Activated T-helper 2 cell treated with anti-CD3 and anti-CD28 coated beads, Interferon-gamma antibody, Interleukin-2, Interleukin-4, amounts not matched to agents 10 μg/mL and 5 μg/mL and 100 μg/mL, durations not matched to agents 14 hours and 24 hours and 36 hours (primary cell): ENCODE measurements around the gene SPPL2C. TPM values are rescaled to one million over a fixed set of nuclear protein-coding genes. Genes with fewer than 3 reads are reported as not detected.

ENCODE experiments used
- DNase-seq: peaks from one replicate; pipeline ENCODE4 v3.0.0; 2021; ENCODE audit warnings: low spot score
- H3K27ac Mint-ChIP-seq: one replicate; pipeline ENCODE4 v1.8.0; 2021; ENCODE audit warnings: mixed read lengths
- H3K27me3 Mint-ChIP-seq: one replicate; pipeline ENCODE4 v1.8.0; 2021; ENCODE audit warnings: low read depth, mixed read lengths
- H3K36me3 Mint-ChIP-seq: one replicate; pipeline ENCODE4 v1.8.0; 2021; ENCODE audit warnings: low read depth, mixed read lengths
- H3K4me1 Mint-ChIP-seq: one replicate; pipeline ENCODE4 v1.8.0; 2021; ENCODE audit warnings: low read depth, mixed read lengths
- H3K4me3 Mint-ChIP-seq: one replicate; pipeline ENCODE4 v1.8.0; 2021; ENCODE audit warnings: low read depth, mild to moderate bottlenecking, moderate library complexity, mixed read lengths
- H3K9me3 Mint-ChIP-seq: one replicate; pipeline ENCODE4 v1.8.0; 2021; ENCODE audit warnings: mixed read lengths
- intact Hi-C: fragments of 100-400 bp; cut with micrococcal nuclease; formaldehyde crosslinking; loops from one replicate; pipeline ENCODE4 v1.15.1; 2023
- total RNA-seq: library from RNA; stranded (reverse); gene quantifications from 2 replicates; pipeline ENCODE4 v1.2.3, GENCODE V29; 2022

The SPPL2C gene
- total RNA-seq, 1 donor from 2014 or later, result not detected

- Mint-ChIP-seq H3K27ac (no peak overlapping the region), H3K4me3 (no peak overlapping the region), H3K4me1 (peaks cover 2% of the 10 kb centered on the region), H3K9me3 (no peaks in the 10 kb centered on the region), H3K27me3 (peaks cover 8% of the 10 kb centered on the region), H3K36me3 (no peaks in the 10 kb centered on the region)
- intact Hi-C loops, result no loop called here
- no peak for DNase-seq
These were observed 3.1 kb downstream of the SPPL2C start for GRCh38 chr17:45847747-45848146.

DNA sequence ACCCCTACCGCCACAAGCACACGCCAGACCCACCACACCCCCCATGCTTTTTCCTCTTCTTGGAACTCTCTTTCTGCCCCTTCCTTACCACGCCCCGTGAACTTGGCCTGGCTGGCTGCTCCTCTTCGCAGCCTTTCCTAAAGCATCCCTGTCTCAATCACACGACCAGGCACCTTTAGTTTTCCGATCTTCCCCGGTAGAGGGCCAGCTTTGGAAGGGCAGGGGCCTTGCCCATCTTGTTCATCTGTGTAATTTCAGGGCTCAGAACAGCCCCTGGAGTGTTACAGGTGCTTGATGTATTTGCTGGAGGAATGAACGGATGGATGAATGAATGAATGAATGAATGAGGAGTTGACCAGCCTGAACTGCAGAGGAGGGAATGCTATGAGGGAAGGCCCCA is 3.7 kb downstream of the SPPL2C start:
- H3K27ac Mint-ChIP-seq, result no peak overlapping the region
- H3K4me1 Mint-ChIP-seq, result peaks cover 2% of the 10 kb centered on the region
- DNase-seq, result no peak
- no peaks in the 10 kb centered on the region for H3K9me3 Mint-ChIP-seq
- H3K4me3 Mint-ChIP-seq, result no peak overlapping the region
- H3K27me3 Mint-ChIP-seq, result peaks cover 8% of the 10 kb centered on the region
- intact Hi-C loops, result no loop called here
- H3K36me3 Mint-ChIP-seq, result no peaks in the 10 kb centered on the region

DNA sequence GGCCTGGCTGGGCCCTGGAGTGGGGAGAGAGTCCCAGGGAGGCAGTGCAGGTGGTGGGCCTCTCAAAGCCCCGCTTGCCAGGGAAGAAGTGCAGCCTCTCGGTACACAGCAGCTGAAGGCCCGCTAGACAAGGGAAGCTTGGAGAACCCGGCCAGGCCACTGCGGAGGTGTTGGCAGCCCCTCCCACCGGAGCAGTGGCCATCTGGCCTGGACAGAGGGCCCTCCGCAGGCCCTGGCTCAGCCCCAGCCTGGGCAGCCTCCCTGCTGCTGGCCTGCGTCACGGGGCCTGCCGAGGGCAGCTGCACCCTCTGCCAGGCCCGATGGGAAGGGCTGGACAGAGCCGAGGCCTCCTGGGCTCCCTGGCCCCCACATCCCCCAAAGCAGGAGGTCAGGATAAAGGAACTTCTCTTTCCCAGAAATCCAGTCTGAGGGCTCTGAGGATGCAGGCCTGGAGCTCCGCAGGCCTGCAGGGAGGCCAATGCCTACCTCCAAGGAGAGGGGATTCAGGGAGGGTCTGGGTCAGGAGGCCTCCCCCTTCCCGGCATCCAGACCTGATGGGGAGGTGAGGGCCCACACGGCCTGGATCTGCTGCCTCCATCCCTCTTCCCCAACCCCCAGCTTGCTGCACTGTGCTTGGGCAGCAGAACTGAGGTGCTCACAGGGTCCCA is 4.3 kb downstream of the SPPL2C start:
- peaks cover 8% of the 10 kb centered on the region for H3K27me3 Mint-ChIP-seq

DNA sequence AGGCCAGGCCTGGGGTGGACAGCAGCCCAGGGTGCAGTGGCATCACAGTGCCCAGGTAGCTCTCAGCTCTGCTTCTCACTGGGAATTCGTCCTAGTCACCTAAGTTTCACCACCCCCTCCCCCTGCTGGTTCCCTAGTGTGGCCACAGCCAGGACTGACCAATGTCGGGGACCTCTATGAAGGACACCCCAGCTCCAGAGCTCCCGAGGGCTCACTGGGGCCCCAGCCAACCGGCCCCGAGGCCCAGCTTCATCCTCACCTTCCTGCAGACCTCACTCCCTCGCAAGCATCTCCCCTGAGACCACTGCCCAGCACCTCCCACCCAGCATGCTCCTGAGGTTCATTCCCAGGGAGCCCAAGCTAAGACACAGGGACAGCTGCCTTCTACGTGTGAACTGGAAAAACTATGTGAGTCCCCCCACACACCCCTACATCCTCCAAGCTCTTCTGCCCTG is 4.9 kb downstream of the SPPL2C start:
- intact Hi-C loops, result no loop called here
- no peak overlapping the region for H3K4me3 Mint-ChIP-seq
- no peaks in the 10 kb centered on the region for H3K36me3 Mint-ChIP-seq

More for the DNA sequence above, 4.3 kb downstream of the SPPL2C start:
- no peak for DNase-seq
- H3K4me1 Mint-ChIP-seq, result peaks cover 2% of the 10 kb centered on the region
- H3K36me3 Mint-ChIP-seq, result no peaks in the 10 kb centered on the region
- intact Hi-C loops, result no loop called here
- H3K9me3 Mint-ChIP-seq, result no peaks in the 10 kb centered on the region
- H3K4me3 Mint-ChIP-seq, result no peak overlapping the region
- no peak overlapping the region for H3K27ac Mint-ChIP-seq

GRCh38 chr17:45850011-45850410 is 5.3 kb downstream of the SPPL2C start:
- Mint-ChIP-seq H3K27me3 (peaks cover 12% of the 10 kb centered on the region), H3K4me1 (peaks cover 2% of the 10 kb centered on the region), H3K9me3 (no peaks in the 10 kb centered on the region), H3K36me3 (no peaks in the 10 kb centered on the region), H3K4me3 (no peak overlapping the region), H3K27ac (no peak overlapping the region)
- intact Hi-C loops, result loop anchor here (5.0 kb wide), 1 partner anchor 97 kb away; no protein-coding TSS in a partner anchor
- DNase-seq, result no peak

More for the DNA sequence above, 4.9 kb downstream of the SPPL2C start:
- H3K27me3 Mint-ChIP-seq, result peaks cover 12% of the 10 kb centered on the region
- no peak overlapping the region for H3K27ac Mint-ChIP-seq
- peaks cover 2% of the 10 kb centered on the region for H3K4me1 Mint-ChIP-seq
- H3K9me3 Mint-ChIP-seq, result no peaks in the 10 kb centered on the region
- DNase-seq, result no peak

DNA sequence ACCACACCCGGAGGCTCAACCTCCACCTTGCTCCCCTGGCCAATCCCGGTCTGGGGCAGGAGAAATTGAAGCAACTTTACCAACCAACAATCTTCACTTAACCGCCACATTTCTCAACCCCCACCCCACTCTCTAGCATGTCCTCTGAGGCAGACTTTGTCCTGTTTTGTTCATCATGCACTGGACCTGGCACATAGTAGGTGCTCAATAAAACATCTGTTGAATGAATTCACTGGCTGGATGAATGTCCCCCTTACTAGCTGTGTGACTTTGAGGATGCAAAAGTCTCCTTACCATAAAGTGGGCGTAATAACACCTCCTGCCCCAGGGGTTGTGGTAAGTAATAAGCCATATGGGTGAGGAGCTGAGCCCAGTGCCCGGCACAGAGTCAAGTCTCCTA is 5.8 kb downstream of the SPPL2C start:
- no peak for DNase-seq
- intact Hi-C loops, result loop anchor here (5.0 kb wide), 1 partner anchor 97 kb away; no protein-coding TSS in a partner anchor
- H3K4me1 Mint-ChIP-seq, result peaks cover 2% of the 10 kb centered on the region
- no peak overlapping the region for H3K4me3 Mint-ChIP-seq
- no peaks in the 10 kb centered on the region for H3K36me3 Mint-ChIP-seq
- H3K9me3 Mint-ChIP-seq, result no peaks in the 10 kb centered on the region
- no peak overlapping the region for H3K27ac Mint-ChIP-seq
- peaks cover 12% of the 10 kb centered on the region for H3K27me3 Mint-ChIP-seq

- no peaks in the 10 kb centered on the region for H3K36me3 Mint-ChIP-seq
- H3K4me3 Mint-ChIP-seq, result no peak overlapping the region
- peaks cover 12% of the 10 kb centered on the region for H3K27me3 Mint-ChIP-seq
- H3K27ac Mint-ChIP-seq, result no peak overlapping the region
- peaks cover 2% of the 10 kb centered on the region for H3K4me1 Mint-ChIP-seq
- no peak for DNase-seq
- H3K9me3 Mint-ChIP-seq, result no peaks in the 10 kb centered on the region
- intact Hi-C loops, result loop anchor here (5.0 kb wide), 1 partner anchor 96 kb away; no protein-coding TSS in a partner anchor
These were observed 6.3 kb downstream of the SPPL2C start for GRCh38 chr17:45851022-45851421.

DNA sequence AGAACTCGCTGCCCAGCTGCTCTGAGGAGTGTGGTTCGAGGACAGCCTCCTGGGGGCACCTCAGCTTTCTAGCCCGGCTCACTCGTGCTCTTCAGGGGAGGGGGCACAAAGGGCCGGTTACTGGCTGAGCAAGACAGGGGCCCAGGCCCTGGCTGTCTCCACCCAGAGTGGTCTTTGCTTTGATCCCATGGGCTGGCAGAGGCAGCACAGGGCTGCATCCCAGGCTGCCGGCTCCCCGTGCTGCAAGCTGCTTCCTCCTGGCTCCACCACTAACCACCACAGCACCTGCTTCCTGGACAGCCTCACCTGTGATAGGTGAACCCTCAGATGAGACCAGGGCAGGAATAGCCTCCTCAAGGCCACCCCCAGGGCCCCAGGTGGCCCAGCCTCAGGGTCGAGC is 6.8 kb downstream of the SPPL2C start:
- no peaks in the 10 kb centered on the region for H3K36me3 Mint-ChIP-seq
- H3K27me3 Mint-ChIP-seq, result peaks cover 12% of the 10 kb centered on the region
- H3K4me3 Mint-ChIP-seq, result no peak overlapping the region
- DNase-seq, result no peak
- intact Hi-C loops, result loop anchor here (5.0 kb wide), 1 partner anchor 96 kb away; no protein-coding TSS in a partner anchor
- no peaks in the 10 kb centered on the region for H3K9me3 Mint-ChIP-seq
- H3K4me1 Mint-ChIP-seq, result peaks cover 2% of the 10 kb centered on the region
- H3K27ac Mint-ChIP-seq, result no peak overlapping the region

- H3K36me3 Mint-ChIP-seq, result no peaks in the 10 kb centered on the region
- intact Hi-C loops, result loop anchor here (5.0 kb wide), 1 partner anchor 95 kb away; no protein-coding TSS in a partner anchor
- peaks cover 12% of the 10 kb centered on the region for H3K27me3 Mint-ChIP-seq
These were observed 7.2 kb downstream of the SPPL2C start for GRCh38 chr17:45851873-45852272.

DNA sequence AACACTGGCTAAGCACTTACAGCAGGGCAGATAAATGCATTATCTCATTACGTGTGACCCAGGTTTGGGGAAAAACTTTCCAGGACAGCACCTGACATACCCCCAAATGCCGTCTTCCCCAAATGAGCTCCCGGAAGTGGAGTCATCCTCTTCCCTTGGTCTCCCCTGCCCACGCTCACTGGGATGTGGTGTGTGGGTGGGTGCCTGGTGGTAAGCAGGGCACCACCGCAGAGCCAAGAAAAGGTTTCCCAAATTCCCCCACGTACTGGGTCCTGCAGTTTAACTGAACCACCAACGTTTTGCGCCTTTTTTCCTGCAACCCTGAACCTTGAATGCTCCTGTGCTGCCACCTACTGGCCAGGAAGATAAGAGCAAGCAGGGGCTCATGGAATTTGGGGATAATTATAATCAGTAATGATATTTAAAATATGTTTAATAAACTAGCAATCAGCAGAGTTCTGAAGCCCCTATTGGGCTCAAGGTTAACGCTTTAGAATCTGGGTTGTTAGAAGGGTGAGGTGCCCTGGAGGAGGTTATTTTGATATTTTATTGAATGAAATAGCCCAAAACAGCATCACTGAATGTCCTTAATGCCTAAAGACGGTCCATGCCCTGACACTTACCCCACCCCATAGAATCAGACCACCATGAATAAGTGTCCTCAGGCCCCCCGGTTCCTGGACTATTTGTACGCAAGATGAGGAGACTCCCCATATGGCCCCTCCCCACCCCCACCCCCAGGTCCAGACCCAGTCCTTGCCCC is 8.0 kb downstream of the SPPL2C start:
- H3K4me3 Mint-ChIP-seq, result no peak overlapping the region
- no peaks in the 10 kb centered on the region for H3K9me3 Mint-ChIP-seq
- peak; percentile 26 for DNase-seq
- intact Hi-C loops, result loop anchor here (5.0 kb wide), 1 partner anchor 95 kb away; no protein-coding TSS in a partner anchor
- H3K27ac Mint-ChIP-seq, result no peak overlapping the region
- H3K36me3 Mint-ChIP-seq, result no peaks in the 10 kb centered on the region
- peaks cover 14% of the 10 kb centered on the region for H3K27me3 Mint-ChIP-seq
- H3K4me1 Mint-ChIP-seq, result peaks cover 2% of the 10 kb centered on the region

More at GRCh38 chr17:45851873-45852272, 7.2 kb downstream of the SPPL2C start:
- Mint-ChIP-seq H3K4me1 (peaks cover 2% of the 10 kb centered on the region), H3K4me3 (no peak overlapping the region), H3K9me3 (no peaks in the 10 kb centered on the region), H3K27ac (no peak overlapping the region)
- no peak for DNase-seq

- DNase-seq, result no peak
- Mint-ChIP-seq H3K27me3 (peaks cover 16% of the 10 kb centered on the region), H3K4me1 (peaks cover 2% of the 10 kb centered on the region), H3K9me3 (no peaks in the 10 kb centered on the region), H3K36me3 (no peaks in the 10 kb centered on the region), H3K4me3 (no peak overlapping the region), H3K27ac (no peak overlapping the region)
- intact Hi-C loops, result loop anchor here (5.0 kb wide), 1 partner anchor 93 kb away; no protein-coding TSS in a partner anchor
These were observed 9.5 kb downstream of the SPPL2C start for GRCh38 chr17:45854209-45854608.

DNA sequence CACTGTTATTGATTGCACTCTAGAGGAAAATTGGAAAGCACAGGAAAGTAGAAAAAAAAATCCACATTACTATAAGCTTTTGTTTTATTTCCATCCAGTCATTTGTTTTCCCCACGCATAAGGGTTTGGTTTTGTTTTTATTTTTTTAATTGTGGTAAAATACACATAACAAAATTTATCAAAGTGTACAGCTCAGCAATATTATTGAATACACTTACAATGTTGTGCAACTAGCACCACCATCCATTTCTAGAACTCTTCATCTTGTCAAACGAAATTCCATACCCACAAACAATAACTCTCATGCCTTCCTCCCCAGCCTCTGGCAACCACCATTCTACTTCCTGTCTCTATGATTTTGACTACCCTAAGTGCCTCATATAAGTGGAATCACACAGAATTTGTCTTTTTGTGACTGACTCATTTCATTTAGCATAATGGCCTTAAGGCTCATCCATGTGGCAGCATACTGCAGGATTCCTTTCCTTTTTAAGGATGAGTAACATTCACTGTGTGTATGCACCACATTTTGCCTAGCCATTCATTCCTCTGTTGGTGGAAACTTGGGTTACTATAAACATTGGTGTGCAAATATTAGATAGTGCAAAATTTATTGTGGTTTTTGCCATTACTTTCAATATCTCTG is 11.1 kb downstream of the SPPL2C start:
- Mint-ChIP-seq H3K27ac (no peak overlapping the region), H3K9me3 (no peaks in the 10 kb centered on the region), H3K4me3 (no peak overlapping the region), H3K4me1 (peaks cover 2% of the 10 kb centered on the region), H3K27me3 (peaks cover 16% of the 10 kb centered on the region), H3K36me3 (no peaks in the 10 kb centered on the region)
- intact Hi-C loops, result no loop called here
- no peak for DNase-seq
